OCI-LY1 (cell line): ENCODE measurements around the gene CASQ2.

ENCODE experiments used
- EZH2 ChIP-seq: fragments of 200-600 bp; sonication (generic), shearing (Covaris generic); IDR thresholded peaks from 2 replicates; pipeline ENCODE4 v1.8.0; 2017; ENCODE audit warnings: borderline replicate concordance, mixed run types, mild to moderate bottlenecking, antibody characterized with exemption, low read length, moderate library complexity, mixed read lengths
- TF ChIP-seq, protein P1 (sequence below): fragments of 200-600 bp; sonication (generic), shearing (Covaris generic); IDR thresholded peaks from 2 replicates; pipeline ENCODE4 v1.5.1; 2017; ENCODE audit warnings: mild to moderate bottlenecking, antibody characterized with exemption, low read length, moderate library complexity, mixed read lengths

DNA sequence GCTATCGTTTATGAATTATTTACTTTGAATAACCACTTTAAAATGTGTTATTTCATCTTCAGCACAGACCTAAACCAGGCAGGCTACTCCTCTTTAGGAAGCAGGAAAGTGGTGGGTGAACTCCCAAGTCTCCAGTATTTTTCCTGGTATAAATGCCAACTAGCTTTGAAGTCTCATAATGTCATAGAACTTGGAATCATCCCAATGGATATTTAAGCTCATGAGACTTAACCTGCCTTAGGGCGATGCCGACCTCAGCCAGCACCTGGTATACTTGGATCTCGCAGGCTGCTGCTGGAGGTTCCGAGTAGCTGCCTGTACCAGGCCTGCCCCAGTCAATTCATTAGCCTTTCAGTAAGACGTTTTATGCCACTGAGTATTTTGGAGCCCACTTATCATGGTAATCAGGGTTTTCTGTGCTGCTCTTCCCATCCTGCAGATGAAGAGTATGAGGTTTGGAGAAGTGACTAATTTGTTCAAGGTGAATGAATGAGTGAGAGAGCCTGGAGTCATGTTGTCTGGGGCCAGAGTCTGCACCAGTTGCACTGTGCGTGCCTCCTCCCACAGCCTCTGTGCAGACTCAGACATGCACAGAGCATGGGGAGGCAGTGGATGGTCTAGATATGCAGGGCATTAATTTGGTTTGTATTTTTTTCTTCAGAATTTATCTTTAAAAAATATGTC lies 91.9 kb downstream of the CASQ2 start:
- TF ChIP-seq EZH2: no peak
- TF ChIP-seq, protein P1, sequence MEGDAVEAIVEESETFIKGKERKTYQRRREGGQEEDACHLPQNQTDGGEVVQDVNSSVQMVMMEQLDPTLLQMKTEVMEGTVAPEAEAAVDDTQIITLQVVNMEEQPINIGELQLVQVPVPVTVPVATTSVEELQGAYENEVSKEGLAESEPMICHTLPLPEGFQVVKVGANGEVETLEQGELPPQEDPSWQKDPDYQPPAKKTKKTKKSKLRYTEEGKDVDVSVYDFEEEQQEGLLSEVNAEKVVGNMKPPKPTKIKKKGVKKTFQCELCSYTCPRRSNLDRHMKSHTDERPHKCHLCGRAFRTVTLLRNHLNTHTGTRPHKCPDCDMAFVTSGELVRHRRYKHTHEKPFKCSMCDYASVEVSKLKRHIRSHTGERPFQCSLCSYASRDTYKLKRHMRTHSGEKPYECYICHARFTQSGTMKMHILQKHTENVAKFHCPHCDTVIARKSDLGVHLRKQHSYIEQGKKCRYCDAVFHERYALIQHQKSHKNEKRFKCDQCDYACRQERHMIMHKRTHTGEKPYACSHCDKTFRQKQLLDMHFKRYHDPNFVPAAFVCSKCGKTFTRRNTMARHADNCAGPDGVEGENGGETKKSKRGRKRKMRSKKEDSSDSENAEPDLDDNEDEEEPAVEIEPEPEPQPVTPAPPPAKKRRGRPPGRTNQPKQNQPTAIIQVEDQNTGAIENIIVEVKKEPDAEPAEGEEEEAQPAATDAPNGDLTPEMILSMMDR: no peak
